Glutamatergic neuron (in vitro differentiated cells): ENCODE data around the gene MYO1E. TPM values are rescaled to one million over a fixed set of nuclear protein-coding genes. Genes with fewer than 3 reads are reported as not detected.

Experiments used
- DNase-seq: peaks from one replicate; pipeline ENCODE4 v3.0.0; 2022
- H3K27ac Mint-ChIP-seq: one replicate; pipeline ENCODE4 v1.8.0; 2020; ENCODE audit warnings: mild to moderate bottlenecking, mixed read lengths, inconsistent platforms; ENCODE audit not compliant: unreplicated experiment
- H3K27me3 Mint-ChIP-seq: one replicate; pipeline ENCODE4 v1.8.0; 2020; ENCODE audit warnings: mild to moderate bottlenecking, moderate library complexity, mixed read lengths, inconsistent platforms; ENCODE audit not compliant: unreplicated experiment
- H3K36me3 Mint-ChIP-seq: one replicate; pipeline ENCODE4 v1.8.0; 2020; ENCODE audit warnings: mild to moderate bottlenecking, mixed read lengths, inconsistent platforms; ENCODE audit not compliant: unreplicated experiment
- H3K4me1 Mint-ChIP-seq: one replicate; pipeline ENCODE4 v1.8.0; 2020; ENCODE audit warnings: mild to moderate bottlenecking, low read depth, mixed read lengths, inconsistent platforms; ENCODE audit not compliant: unreplicated experiment
- H3K4me3 Mint-ChIP-seq: one replicate; pipeline ENCODE4 v1.8.0; 2020; ENCODE audit warnings: mild to moderate bottlenecking, mixed read lengths, inconsistent platforms; ENCODE audit not compliant: unreplicated experiment
- H3K9me3 Mint-ChIP-seq: one replicate; pipeline ENCODE4 v1.8.0; 2020; ENCODE audit warnings: mild to moderate bottlenecking, moderate library complexity, mixed read lengths, inconsistent platforms; ENCODE audit not compliant: unreplicated experiment
- CTCF ChIP-seq: fragments of 200-600 bp; sonication (generic); IDR thresholded peaks from one replicate; pipeline ENCODE4 v1.5.0; 2021; ENCODE audit not compliant: partially characterized antibody, unreplicated experiment
- total RNA-seq: library from RNA; stranded (reverse); fragmentation: NEBNext Ultra II Directional; extraction: Animal tissue kit (Norgen Biotek cat#: 25700); gene quantifications from one replicate; pipeline ENCODE4 v1.2.1, GENCODE V29; 2021; ENCODE audit not compliant: unreplicated experiment

The MYO1E gene
- total RNA-seq, 1 donor from 2014 or later = 7.9 TPM

- no peak overlapping the region for H3K27ac Mint-ChIP-seq
- DNase-seq = no peak
- H3K9me3 Mint-ChIP-seq = peaks cover 1% of the 10 kb centered on the region
- H3K4me1 Mint-ChIP-seq = peaks cover 5% of the 10 kb centered on the region
- H3K4me3 Mint-ChIP-seq = no peak overlapping the region
- H3K36me3 Mint-ChIP-seq = peaks cover 6% of the 10 kb centered on the region
- TF ChIP-seq CTCF = no peak
- H3K27me3 Mint-ChIP-seq = no peaks in the 10 kb centered on the region
Observed at GRCh38 chr15:59177317-59177660, 195.4 kb downstream of the MYO1E start.

DNA sequence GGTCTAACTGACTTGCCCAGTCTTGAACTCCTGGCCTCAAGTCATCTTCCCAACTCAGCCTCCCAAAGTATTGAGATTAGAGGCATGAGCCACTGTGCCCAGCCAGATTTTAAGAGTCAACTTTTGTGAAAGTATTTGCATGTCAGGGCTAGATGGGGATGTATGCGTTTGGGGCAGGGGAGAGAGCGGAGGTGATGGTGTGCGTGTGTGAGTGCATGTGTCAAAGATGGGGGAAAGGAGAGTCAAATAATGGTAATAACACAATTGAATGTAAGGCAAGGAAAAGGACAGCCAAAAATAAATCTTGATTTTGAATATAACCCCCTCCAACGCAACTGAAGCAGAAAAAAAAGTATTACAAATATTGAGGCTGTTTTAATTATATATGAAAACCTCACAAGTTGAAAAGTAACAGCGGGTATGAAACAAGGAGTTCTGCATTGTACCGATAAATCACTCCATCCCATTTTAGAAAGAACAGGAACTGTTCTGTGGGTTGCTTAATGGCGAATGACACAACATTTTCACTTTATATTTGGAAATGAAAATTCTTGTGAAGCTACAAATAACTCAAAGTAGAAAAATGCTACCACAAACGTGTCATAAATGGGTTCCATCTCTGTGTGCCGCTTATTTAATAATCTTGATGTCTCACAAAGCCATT, 195.9 kb downstream of the MYO1E start:
- Mint-ChIP-seq H3K9me3 (peaks cover 1% of the 10 kb centered on the region), H3K36me3 (peaks cover 6% of the 10 kb centered on the region), H3K4me1 (peaks cover 5% of the 10 kb centered on the region), H3K27ac (no peak overlapping the region), H3K4me3 (no peak overlapping the region), H3K27me3 (no peaks in the 10 kb centered on the region)
- DNase-seq = no peak
- TF ChIP-seq CTCF = no peak

DNA sequence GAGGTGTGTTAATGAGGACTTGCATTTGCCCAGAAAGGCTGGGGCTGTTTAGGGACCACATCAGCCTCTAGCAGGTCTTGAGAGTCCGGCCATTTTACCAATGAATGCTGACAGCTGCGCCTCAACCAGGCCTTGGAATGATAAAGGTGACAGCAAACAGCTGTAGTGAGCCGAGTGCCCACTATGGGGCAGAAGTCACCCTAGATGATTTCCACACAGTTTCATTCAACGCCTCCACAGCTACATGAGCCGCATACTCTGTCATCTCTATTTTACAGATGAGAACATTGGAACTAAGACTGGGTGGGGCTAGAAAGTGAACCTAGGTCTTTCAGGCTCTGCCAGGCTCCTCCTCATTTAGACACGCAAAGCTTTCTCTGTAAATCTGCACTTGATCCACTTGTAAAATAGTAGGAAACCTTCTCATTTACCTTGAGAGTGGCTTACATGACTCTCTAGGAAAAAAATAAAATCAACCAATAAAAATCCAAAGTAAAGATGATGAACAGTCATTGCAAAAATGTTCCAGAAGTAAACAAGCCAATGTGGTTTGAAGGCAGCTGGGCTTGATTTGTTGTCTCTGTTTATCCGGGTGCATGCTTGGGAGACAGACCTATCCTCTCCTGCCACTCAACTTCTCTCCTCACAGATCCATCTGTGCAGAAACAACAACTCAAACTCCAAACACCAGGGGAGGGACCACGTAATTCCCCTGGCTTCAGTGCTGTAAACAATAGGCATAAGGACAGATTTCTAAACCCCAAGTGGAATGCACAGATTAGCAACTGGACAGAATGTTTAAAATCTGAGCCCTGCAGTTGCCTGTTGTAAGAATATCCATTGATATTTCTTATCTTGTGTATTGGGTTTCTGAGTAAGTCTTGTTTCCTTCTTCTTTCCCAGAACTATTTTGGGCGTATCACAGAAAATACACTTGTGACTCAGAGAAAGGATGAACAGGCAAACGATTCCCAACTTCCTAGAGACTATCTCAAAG, 197.5 kb downstream of the MYO1E start:
- TF ChIP-seq CTCF = peak; percentile 52
- DNase-seq = peak; percentile 57
- no peaks in the 10 kb centered on the region for H3K27me3 Mint-ChIP-seq
- peaks cover 6% of the 10 kb centered on the region for H3K36me3 Mint-ChIP-seq
- H3K27ac Mint-ChIP-seq = no peak overlapping the region
- H3K9me3 Mint-ChIP-seq = peaks cover 1% of the 10 kb centered on the region
- H3K4me3 Mint-ChIP-seq = no peak overlapping the region
- H3K4me1 Mint-ChIP-seq = peaks cover 5% of the 10 kb centered on the region

DNA sequence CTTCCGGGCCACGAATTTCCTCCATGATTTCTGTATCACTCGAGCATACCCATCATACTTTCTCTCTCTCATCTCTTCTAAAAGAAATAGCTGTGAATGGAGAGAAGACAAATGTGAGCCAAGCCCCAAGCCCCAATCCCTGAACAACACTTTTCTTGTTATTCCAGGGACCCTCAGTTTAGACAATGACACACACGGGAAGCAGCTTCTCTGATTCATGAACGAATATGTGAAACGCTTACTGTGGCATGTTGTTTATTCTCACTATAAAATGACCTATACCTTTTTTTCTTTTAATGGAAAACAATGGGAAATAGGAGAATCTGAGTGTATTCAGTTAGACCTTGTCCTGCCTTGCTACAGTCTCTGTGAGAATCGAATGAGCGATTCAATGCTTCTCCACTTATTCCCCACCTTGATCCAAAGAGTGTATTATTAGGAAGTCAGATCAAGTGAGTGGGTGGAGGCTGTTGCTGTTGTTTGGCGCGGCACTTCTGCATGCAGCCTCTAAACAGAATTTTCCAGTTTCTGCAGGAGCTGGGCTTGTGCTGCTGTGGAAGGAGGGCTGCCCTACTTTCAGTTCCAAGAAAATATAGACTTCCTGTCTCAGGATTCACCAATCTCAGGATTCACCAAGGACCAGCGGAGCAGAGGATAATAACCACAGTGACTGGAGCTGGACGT, 198.4 kb downstream of the MYO1E start:
- peaks cover 5% of the 10 kb centered on the region for H3K36me3 Mint-ChIP-seq

More for the DNA sequence above, 198.4 kb downstream of the MYO1E start:
- Mint-ChIP-seq H3K9me3 (peaks cover 1% of the 10 kb centered on the region), H3K4me3 (no peak overlapping the region), H3K27me3 (no peaks in the 10 kb centered on the region), H3K4me1 (peaks cover 5% of the 10 kb centered on the region), H3K27ac (no peak overlapping the region)
- DNase-seq = no peak
- TF ChIP-seq CTCF = no peak
